ENCODE results near the gene INKA2.

The INKA2 gene

GRCh38 chr1:111696330-111696729, 42.9 kb downstream of the INKA2 start:
- no peak for DNase-seq

DNA sequence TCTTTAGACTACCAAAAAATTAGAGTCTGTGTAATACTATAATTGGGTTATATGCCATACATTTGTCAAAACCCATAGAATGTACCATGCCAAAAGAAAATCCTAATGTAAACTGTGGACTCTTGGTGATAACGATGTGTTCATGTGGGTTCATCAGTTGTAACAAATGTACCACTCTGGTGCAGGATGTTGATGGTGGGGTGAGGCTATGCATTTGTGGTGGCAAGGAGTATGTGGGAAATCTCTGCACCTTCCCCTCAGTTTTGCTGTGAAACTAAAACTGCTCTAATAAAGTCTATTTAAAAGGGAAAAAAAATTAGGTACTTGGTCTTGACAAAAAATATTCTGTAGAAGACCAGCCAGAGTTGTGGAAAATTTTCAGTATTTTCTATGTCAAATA, 43.4 kb downstream of the INKA2 start:
- no peak for DNase-seq

DNA sequence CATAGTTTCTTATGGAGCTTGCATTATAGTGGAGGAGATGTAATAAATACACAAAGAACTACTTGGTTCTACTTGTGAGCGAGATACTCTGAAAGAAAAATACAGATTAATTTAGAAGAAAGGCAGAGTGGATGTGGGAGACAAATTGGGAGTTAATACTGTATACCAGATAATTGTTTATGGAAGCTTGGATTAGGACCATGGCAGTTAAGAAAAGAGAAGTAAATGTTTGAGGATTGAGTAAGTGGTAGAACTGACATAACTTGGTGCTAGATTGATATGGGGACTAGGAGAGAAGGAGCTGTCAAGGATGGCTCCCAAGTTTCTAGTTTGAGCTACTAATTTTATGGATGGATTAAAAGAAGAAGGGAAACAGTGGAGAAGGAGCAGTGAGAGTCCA, 47.3 kb downstream of the INKA2 start:
- DNase-seq, result no peak

DNA sequence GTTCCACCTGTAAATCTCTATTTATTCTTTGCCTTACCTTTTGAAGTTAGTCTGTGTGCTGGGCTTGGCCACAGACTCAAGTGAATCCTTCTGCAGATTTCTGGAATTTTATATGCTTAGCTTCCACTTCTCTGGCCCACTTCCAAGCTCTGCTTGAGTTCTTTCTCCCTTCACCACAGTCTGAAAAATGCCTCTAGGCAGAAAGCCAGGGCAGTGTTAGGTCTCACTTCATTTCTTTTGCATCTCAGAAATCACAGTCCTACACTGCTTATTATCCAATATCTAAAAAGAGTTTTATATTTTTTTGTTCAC, 48.9 kb downstream of the INKA2 start:
- DNase-seq, result no peak

Measured in 8988T (cell line).